Stimulated activated CD4-positive, alpha-beta T cell treated with anti-CD3 and anti-CD28 coated beads, Interleukin-4, amount 100 ng/mL, for 48 hours (primary cell): ENCODE data around the gene BNIP2.

ENCODE experiments used
- DNase-seq, 2 donors: peaks; one replicate each; pipeline ENCODE4 v3.0.0-alpha.2; 2020; ENCODE audit warnings: low read depth in 2 of 2

Gene BNIP2

GRCh38 chr15:59636184-59636583, 52.9 kb downstream of the BNIP2 start:
- DNase-seq = no peak

DNA sequence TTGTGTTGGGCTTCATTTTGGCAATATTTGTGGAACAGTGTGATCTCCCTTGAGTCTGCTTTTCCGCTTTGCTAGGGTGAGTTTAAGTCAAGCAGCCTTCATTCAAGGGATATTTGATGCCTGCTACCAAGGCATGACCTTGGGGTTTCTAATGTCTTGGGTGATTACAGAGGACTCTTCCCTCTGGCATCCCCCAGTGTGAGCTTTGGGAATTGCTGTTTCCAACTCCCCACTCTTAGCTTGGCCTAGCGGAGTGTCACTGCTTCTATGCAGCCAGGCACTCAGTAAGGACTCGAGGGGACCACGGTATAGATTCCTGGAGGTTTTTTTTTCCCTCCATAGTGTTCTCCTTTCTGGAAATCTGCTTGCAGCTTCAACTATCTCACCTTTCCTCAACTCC, 56.4 kb downstream of the BNIP2 start:
- DNase-seq = no peak

GRCh38 chr15:59622289-59622688, 66.8 kb downstream of the BNIP2 start:
- DNase-seq = peak; percentile 33 to 41

- DNase-seq = no peak
Observed at GRCh38 chr15:59618406-59618805, 70.7 kb downstream of the BNIP2 start.

GRCh38 chr15:59616379-59616778, 72.7 kb downstream of the BNIP2 start:
- DNase-seq = no peak

DNA sequence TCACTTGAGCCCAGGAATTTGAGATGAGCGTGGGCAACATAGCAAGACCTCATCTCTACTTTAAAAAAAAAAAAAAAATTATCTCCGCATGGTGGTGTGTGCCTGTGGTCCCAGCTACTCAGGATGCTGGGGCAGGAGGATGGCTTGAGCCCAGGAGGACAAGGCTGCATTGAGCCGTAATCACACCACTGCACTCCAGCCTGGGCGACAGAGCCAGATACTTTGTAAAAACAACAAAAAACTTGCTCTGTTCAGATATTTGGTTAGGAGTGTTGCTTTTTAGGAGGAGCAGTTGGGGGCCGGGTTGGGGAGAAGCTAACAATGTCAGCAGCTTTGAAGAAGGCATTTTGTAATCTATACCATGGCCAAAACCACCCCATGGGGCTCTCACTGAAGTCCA, 73.5 kb downstream of the BNIP2 start:
- DNase-seq = no peak

DNA sequence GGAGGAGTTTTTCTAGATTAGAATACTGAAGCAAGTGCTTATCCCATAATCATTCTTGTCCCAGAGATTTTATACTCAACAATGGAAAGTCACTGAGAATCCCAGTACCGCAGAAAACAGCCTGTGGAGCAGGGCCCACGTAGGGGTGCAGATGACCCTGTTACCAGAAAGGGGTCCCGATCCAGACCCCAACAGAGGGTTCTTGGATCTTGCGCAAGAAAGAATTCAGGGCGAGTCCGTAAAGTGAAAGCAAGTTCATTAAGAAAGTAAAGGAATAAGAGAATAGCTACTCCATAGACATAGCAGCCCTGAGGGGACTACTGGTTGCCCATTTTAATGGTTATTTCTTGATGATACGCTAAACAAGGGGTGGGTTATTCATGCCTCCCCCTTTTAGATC, 75.0 kb downstream of the BNIP2 start:
- no peak for DNase-seq

- DNase-seq = no peak
Observed at GRCh38 chr15:59611276-59612260, 77.6 kb downstream of the BNIP2 start, which contains the start of gene GCNT3. Gene GCNT3 (plus strand): TSS chr15:59611783. CDS start chr15:59618239, 6,456 bp downstream.

DNA sequence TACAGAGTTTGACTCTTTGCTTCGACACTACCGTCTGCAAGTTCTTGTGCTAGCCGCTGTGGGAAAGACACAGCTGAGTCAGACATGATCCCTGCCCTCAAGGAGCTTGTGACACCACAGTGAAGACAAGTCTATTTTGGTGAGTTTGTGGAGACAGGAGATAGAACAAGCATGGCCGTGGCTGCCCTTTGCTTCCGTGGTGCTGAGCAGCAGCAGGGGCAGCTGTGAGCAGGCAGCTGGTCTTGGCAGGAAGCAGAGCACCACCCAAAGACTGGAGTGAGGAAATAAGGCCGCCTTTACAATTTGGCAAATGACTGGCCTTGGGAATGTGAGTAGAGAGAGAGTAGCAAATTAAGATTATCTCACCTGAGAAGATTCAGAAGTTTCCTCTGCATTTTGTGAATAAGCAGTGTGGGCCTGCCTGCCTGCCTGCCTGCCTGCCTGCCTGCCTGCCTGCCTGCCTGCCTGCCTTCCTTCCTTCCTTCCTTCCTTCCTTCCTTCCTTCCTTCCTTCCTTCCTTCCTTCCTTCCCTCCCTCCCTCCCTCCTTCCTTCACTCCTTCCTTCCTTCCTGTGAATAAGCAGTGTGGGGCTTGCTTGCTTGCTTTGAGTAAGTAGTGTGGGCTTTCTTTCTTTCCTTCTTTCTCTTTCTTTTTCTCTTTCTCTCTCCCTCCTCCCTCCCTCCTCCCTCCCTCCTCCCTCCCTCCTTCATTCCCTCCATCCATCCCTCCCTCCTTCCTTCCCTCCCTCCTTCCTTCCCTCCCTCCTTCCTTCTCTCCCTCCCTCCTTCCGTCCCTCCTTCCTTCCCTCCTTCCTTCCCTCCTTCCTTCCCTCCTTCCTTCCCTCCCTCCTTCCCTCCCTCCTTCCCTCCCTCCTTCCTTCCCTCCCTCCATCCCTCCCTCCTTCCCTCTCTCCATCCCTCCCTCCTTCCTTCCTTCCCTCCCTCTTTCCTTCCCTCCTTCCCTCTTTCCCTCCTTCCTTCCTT, 79.1 kb downstream of the BNIP2 start:
- no peak for DNase-seq
